Adrenal gland (tissue), 5 donors: Measurements from ENCODE around the gene NFKB2.

Source experiments
- CTCF ChIP-seq, 6 experiments: fragments of 450-650 bp in 4 of 6; fragments of 200-600 bp in 2 of 6; sonication (generic) in 1 of 6; IDR thresholded peaks; 1 replicate in 5 of 6; 2 replicates in 1 of 6; pipeline versions ENCODE4 v1.5.1 to v1.8.0; 2016 to 2021; ENCODE audit warnings: antibody characterized with exemption in 6 of 6, mild to moderate bottlenecking in 2 of 6, moderate library complexity in 1 of 6
- POLR2A ChIP-seq, 2 donors: fragments of 450-650 bp; IDR thresholded peaks; one replicate each; pipeline ENCODE4 v1.6.1; 2017; ENCODE audit warnings: antibody characterized with exemption in 2 of 2, mild to moderate bottlenecking in 2 of 2, moderate library complexity in 1 of 2
- donor health status: DM: no; HTN: no; CAD: no.

GRCh38 chr10:102394079-102394800, 1.3 kb upstream of the NFKB2 start:
- peak in 5 of 6 experiments; percentile 96 to 97 (median 96) for TF ChIP-seq CTCF (IDR thresholded peaks at IDR 0.05)
- peak; percentile 50 to 65 for TF ChIP-seq POLR2A (IDR thresholded peaks at IDR 0.05)
